ENCODE results near the gene MRFAP1.

DNA sequence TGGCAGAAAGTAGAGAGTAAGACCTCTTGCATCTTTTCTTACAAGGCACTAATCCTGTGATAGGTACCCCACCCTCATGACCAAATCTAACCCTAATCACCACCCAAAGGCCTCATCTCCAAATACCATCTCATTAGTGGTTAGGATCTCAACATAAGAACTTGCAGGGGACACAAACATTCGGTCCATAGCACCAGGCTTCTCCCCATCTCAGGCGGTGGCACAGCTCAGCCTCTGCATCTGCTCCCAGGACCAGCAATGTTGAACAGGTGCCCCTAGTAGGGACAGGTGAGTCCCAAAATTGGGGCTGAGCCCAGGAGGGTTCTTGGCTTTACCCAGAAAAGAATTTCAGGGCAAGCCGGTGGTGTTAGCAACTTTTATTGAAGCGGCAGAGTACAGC, 8.4 kb upstream of the MRFAP1 start:
- no peak for TF ChIP-seq POLR2A (IDR thresholded peaks at IDR 0.05; ENCODE audit: low read length)
- no peak for TF ChIP-seq GATA1 (IDR thresholded peaks at IDR 0.05; ENCODE audit: low read depth, low read length)

All from erythroblast (primary cell).